Measurements from ENCODE around the gene PMCH.
"Not testable (repeated sequence)": the region's sequence is repeated elsewhere in the genome, so short reads cannot be mapped to it uniquely, and the experiment has no call there.

The PMCH gene

DNA sequence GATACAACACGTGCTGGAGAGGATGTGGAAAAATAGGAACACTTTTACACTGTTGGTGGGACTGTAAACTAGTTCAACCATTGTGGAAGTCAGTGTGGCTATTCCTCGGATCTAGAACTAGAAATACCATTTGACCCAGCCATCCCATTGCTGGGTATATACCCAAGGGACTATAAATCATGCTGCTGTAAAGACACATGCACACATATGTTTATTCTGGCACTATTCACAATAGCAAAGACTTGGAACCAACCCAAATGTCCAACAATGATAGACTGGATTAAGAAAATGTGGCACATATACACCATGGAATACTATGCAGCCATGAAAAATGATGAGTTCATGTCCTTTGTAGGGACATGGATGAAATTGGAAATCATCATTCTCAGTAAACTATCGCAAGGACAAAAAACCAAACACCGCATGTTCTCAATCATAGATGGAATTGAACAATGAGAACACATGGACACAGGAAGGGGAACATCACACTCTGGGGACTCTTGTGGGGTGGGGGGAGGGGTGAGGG, 50.5 kb downstream of the PMCH start:
- in situ Hi-C loops (cut with MboI; ENCODE audit: low sequenced_read_pairs): not testable (repeated sequence)
